ENCODE measurements around the gene CHST11.

DNA sequence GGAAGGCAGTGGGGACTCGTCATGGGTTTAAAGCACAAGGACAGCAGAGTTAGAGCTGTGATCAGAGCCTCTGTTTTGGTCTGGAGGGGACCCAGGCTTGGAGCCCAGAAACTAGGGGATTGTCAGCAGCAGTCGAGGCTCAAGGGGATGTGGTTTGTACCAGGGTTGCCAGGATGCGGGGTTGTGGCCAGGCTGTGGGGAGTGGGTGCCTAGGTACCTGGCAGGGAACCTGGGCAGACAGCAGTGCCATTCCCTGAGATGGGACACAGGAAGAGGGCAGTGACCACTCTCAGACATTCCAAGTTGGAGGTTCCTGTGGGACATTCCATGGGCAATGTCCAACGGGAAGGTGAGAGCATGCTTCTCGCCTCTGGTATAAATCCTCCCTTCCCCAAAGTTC lies 279.1 kb downstream of the CHST11 start:
- TF ChIP-seq, protein P1, sequence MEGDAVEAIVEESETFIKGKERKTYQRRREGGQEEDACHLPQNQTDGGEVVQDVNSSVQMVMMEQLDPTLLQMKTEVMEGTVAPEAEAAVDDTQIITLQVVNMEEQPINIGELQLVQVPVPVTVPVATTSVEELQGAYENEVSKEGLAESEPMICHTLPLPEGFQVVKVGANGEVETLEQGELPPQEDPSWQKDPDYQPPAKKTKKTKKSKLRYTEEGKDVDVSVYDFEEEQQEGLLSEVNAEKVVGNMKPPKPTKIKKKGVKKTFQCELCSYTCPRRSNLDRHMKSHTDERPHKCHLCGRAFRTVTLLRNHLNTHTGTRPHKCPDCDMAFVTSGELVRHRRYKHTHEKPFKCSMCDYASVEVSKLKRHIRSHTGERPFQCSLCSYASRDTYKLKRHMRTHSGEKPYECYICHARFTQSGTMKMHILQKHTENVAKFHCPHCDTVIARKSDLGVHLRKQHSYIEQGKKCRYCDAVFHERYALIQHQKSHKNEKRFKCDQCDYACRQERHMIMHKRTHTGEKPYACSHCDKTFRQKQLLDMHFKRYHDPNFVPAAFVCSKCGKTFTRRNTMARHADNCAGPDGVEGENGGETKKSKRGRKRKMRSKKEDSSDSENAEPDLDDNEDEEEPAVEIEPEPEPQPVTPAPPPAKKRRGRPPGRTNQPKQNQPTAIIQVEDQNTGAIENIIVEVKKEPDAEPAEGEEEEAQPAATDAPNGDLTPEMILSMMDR (conservative IDR thresholded peaks at IDR 0.05; ENCODE audit: low read depth, low read length): no peak
- no peak for TF ChIP-seq EZH2 (IDR thresholded peaks at IDR 0.05; ENCODE audit: borderline replicate concordance, low read depth, low read length, poor library complexity, severe bottlenecking)

All from A673 (cell line).